Left forelimb (tissue), 1 donor: ENCODE measurements around the gene TBRG4.

Experiments
- DNase-seq: peaks from one replicate; pipeline ENCODE4 v3.0.0-alpha.2; 2018; ENCODE audit warnings: low spot score

The TBRG4 gene

GRCh38 chr7:45074528-45075354 lies 36.8 kb downstream of the TBRG4 start:
- no peak for DNase-seq

- DNase-seq, result no peak
Observed at GRCh38 chr7:45073786-45074527, 37.5 kb downstream of the TBRG4 start.

DNA sequence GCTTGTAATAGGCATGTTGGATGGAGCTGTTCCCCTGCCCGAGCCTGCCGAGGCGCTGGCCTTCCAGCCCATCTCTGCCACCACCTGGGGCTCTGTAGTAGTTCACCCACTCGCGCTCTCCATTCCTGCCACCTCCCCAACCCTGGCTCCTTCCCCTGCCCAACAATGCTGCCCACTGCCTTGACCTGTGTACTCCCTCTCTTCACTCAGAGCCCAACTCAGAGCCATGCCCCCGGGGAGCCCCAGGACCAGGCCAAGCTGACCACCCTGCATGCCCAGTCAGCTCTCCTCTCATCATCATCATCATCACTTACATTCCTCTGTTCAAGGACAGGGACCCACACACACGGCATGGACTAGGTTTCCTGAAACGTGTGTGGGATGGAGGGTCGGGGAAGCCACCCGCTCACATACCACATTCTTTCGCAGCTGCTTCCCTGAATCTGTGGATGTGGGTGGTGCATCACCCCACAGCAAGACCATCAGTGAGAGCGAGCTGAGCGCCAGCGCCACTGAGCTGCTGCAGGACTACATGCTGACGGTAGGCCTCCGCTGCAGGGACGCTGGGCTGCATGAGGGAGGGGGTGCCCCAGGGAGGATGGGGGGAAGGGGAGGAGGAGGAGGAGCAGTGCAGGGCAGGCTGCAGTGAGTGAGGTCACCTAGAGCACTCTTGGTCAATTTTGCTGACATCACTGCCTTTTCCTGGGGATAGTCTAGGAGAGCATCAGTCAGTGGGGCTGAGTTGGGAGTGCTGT lies 38.3 kb downstream of the TBRG4 start:
- DNase-seq, result no peak

GRCh38 chr7:45072131-45073030 lies 39.1 kb downstream of the TBRG4 start:
- no peak for DNase-seq

- DNase-seq, result no peak
Observed at GRCh38 chr7:45071528-45071927, 40.0 kb downstream of the TBRG4 start.

- no peak for DNase-seq
Observed at GRCh38 chr7:45070254-45070642, 41.2 kb downstream of the TBRG4 start.

DNA sequence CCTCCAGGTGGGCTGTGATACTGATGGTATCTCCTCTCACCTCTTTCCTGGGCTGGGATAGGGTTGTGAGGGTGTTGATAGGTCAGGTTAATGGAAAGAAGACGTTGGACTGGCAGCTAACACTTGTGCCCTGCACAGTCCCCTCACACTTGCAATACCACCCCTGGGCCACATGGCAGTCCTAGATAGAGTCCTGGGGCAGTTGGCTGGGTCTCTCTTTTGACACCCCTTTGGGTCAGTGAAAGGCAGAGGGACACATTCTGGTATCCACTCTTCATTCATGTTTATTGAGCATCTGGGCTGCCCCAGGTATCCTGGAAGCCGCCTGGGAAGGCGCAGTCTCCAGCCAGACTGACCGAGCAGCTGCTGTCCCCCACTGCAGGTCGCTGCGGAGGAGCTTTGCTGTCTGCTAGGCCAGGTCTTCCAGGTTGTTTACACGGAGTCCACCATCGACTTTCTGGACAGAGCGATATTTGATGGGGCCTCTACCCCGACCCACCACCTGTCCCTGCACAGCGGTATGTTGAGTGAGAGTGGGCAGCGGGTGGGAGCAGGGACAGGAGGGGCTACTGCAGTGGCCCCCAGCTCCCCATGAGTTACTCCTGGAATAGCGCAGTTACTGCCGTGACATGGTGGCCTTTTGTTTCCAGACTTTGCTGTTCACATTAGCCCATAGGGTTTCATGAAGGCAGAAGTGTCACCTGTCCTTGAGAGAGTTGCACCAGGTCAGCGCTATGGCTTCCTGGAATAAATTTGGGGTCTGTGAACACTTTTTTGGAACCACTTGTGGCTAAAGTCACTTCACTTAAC lies 41.8 kb downstream of the TBRG4 start:
- DNase-seq, result no peak

DNA sequence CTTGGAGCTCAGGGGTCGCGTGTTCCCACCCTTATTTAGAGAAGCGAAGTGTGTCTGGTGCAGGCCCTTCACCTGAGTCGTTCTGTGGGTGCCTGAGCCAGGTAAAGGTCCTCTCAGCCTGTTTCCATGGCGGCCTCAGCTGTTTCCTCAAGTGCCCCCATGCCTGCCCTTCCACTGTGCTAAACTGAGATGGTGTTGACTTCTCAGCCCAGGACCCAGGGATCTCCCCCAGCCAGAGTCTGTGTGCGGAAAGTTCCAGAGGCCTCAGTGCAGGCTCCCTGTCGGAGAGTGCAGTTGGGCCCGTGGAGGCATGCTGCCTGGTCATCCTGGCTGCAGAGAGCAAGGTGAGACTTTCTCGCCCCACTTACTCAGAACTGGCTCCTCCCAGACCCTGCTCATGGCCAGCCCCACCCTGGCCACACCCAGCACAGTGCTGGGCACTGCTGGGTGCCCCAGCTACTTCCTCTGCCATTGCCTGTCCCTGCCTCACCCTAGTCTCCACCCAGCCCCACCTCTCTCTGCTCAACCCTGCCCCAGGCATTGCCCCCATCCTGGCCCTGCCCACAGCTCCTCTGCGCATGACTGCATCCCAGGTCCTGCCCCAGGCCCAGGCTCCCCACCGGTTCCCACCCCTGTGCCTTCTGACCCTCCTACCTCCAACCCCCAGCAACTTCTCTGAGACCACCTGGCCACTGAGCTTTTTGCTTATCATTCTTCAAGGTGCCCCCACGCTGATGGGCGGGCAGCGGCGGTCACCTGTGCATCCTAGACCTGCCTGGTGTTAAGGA lies 43.1 kb downstream of the TBRG4 start:
- no peak for DNase-seq

DNA sequence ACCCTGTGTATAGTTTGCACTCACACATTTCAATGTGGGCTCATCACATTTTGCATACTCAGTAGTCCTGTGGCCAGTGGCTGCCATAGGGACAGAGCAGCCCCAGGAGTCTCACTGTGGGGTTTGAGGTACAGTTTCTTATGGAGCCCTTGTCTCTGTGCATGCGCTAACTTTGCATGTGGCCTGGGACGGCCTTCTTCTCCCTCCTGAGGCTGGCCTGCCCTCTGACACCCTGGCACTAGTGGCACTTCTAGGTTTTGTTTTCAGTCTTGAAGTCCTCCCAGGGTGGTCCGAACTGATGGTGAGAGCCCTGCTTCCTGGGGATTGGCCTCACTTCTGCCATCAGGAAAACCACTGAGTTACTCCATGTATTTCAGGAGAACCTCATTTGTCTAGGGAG lies 43.9 kb downstream of the TBRG4 start:
- no peak for DNase-seq

DNA sequence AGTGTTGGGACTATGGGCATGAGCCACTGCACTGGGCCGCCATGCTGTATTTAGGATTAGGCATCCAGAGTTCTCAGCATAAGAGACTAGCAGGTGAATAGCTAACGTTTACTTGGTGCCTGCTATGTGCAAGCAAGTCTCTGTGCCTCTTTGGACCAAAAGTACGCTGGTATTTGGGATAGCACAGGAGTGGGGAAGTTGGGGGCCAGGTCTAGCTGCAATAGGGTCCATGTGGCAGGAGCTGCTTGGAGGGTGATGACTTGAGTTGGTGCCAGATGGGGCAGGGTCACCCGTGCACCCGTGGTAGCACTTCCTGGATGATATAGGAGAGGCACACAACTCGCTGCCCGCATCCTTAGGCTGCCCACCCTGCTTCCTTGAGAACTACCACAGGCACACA lies 45.1 kb downstream of the TBRG4 start:
- DNase-seq, result no peak

GRCh38 chr7:45065031-45065995 lies 46.2 kb downstream of the TBRG4 start:
- DNase-seq, result no peak

- DNase-seq, result no peak
Observed at GRCh38 chr7:45064047-45064725, 47.3 kb downstream of the TBRG4 start.

- no peak for DNase-seq
Observed at GRCh38 chr7:45061806-45062425, 49.6 kb downstream of the TBRG4 start.

DNA sequence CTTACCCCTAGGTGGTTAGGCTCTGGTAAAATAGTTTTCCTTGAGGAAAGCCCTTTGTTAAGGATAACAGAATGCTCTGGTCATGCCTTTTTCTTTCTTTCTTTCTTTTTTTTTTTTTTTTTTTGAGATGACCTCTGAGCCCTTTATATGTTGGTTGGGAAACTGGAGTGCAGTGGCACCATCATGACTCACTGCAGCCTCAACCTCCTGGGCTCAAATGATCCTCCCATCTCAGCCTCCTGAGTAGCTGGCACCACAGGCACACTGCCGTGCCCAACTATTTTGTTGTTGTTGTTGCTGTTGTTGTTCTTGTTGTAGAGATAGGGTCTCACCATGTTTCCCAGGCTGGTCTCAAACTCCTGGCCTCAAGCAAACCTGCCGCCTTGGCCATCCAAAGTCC lies 50.1 kb downstream of the TBRG4 start:
- no peak for DNase-seq

GRCh38 chr7:45060295-45060694 lies 51.2 kb downstream of the TBRG4 start:
- no peak for DNase-seq

- no peak for DNase-seq
Observed at GRCh38 chr7:45057878-45058277, 53.6 kb downstream of the TBRG4 start.

GRCh38 chr7:45055594-45056219 lies 55.8 kb downstream of the TBRG4 start:
- no peak for DNase-seq
